GM12873 (cell line): Measurements from ENCODE around the gene FAXDC2.

Source experiments
- CTCF ChIP-seq: IDR thresholded peaks from 2 replicates; pipeline ENCODE4 v1.5.1; 2012; ENCODE audit warnings: low read depth, mild to moderate bottlenecking, moderate library complexity, low read length, control low read depth; ENCODE audit not compliant: insufficient read depth; ENCODE audit errors: missing control alignments

Gene FAXDC2

GRCh38 chr5:154860123-154860522 is 9.7 kb upstream of the FAXDC2 start:
- no peak for TF ChIP-seq CTCF

GRCh38 chr5:154858972-154859871 is 8.8 kb upstream of the FAXDC2 start:
- no peak for TF ChIP-seq CTCF

GRCh38 chr5:154858297-154858971 is 8.0 kb upstream of the FAXDC2 start, which contains the start of gene CNOT8:
Gene CNOT8 (plus strand): TSS chr5:154858627. CDS start chr5:154863279, 4,652 bp downstream.
- no peak for TF ChIP-seq CTCF

- no peak for TF ChIP-seq CTCF
These were observed 7.3 kb upstream of the FAXDC2 start for GRCh38 chr5:154857530-154858296.

- TF ChIP-seq CTCF: no peak
These were observed 948 bp upstream of the FAXDC2 start for GRCh38 chr5:154851351-154851750.

GRCh38 chr5:154849791-154850201 is 607 bp downstream of the FAXDC2 start:
- no peak for TF ChIP-seq CTCF
